Activated naive CD4-positive, alpha-beta T cell (primary cell): ENCODE data around the gene INPP5D.
"Not testable (repeated sequence)": the region's sequence is repeated elsewhere in the genome, so short reads cannot be mapped to it uniquely, and the experiment has no call there.

Source experiments
- DNase-seq, 4 experiments: peaks; one replicate each; lab custom pipeline; 2025; lab: John Stamatoyannopoulos, UW

The INPP5D gene

GRCh38 chr2:233053928-233054784, 6.0 kb upstream of the INPP5D start:
- peak; percentile 39 to 59 (median 55) for DNase-seq

GRCh38 chr2:233055362-233055761, 4.8 kb upstream of the INPP5D start:
- DNase-seq = no peak

- no peak for DNase-seq
Observed at GRCh38 chr2:233056961-233057605, 3.1 kb upstream of the INPP5D start.

GRCh38 chr2:233058717-233059546, 1.2 kb upstream of the INPP5D start:
- no peak for DNase-seq

GRCh38 chr2:233059547-233059796, 670 bp upstream of the INPP5D start:
- DNase-seq = no peak

GRCh38 chr2:233060501-233060979, 398 bp downstream of the INPP5D start:
- DNase-seq = no peak

GRCh38 chr2:233060980-233061590, 943 bp downstream of the INPP5D start:
- no peak for DNase-seq

GRCh38 chr2:233061591-233062450, 1.7 kb downstream of the INPP5D start:
- no peak for DNase-seq

GRCh38 chr2:233062451-233062850, 2.3 kb downstream of the INPP5D start:
- DNase-seq = no peak

- DNase-seq = no peak
Observed at GRCh38 chr2:233062946-233063268, 2.8 kb downstream of the INPP5D start.

- no peak for DNase-seq
Observed at GRCh38 chr2:233063269-233063975, 3.3 kb downstream of the INPP5D start.

GRCh38 chr2:233063976-233064411, 3.9 kb downstream of the INPP5D start:
- no peak for DNase-seq

GRCh38 chr2:233064530-233065199, 4.5 kb downstream of the INPP5D start:
- DNase-seq = no peak

- DNase-seq = not testable (repeated sequence)
Observed at GRCh38 chr2:233065200-233065589, 5.1 kb downstream of the INPP5D start.

GRCh38 chr2:233065954-233066470, 5.9 kb downstream of the INPP5D start:
- no peak for DNase-seq

- no peak for DNase-seq
Observed at GRCh38 chr2:233068762-233069418, 8.7 kb downstream of the INPP5D start.

GRCh38 chr2:233072838-233073237, 12.7 kb downstream of the INPP5D start:
- DNase-seq = no peak

GRCh38 chr2:233074106-233074505, 14.0 kb downstream of the INPP5D start:
- no peak for DNase-seq
